ENCODE data around the gene MTAP.

MTAP gene

GRCh38 chr9:21871256-21871975 lies 69.0 kb downstream of the MTAP start:
- DNase-seq: no peak
- Histone ChIP-seq H3K27ac (no peak overlapping the region), H3K9me3 (ENCODE audit: severe bottlenecking) (no peaks in the 10 kb centered on the region), H3K4me3 (ENCODE audit: low read depth, low read length) (no peak overlapping the region), H3K27me3 (ENCODE audit: insufficient read depth, low read depth, severe bottlenecking) (peaks cover 17% of the 10 kb centered on the region), H3K36me3 (no peaks in the 10 kb centered on the region)
- TF ChIP-seq CTCF (IDR thresholded peaks at IDR 0.05; ENCODE audit: low read depth, low read length): no peak

- no peak for TF ChIP-seq CTCF (IDR thresholded peaks at IDR 0.05; ENCODE audit: low read depth, low read length)
- no peak overlapping the region for H3K27ac ChIP-seq
- peaks cover 12% of the 10 kb centered on the region for H3K27me3 ChIP-seq (ENCODE audit: insufficient read depth, low read depth, severe bottlenecking)
- no peak overlapping the region for H3K4me3 ChIP-seq (ENCODE audit: low read depth, low read length)
- no peaks in the 10 kb centered on the region for H3K9me3 ChIP-seq (ENCODE audit: severe bottlenecking)
- DNase-seq: no peak
- no peaks in the 10 kb centered on the region for H3K36me3 ChIP-seq
Measured at GRCh38 chr9:21872696-21873095, 70.3 kb downstream of the MTAP start.

- no peak overlapping the region for H3K27ac ChIP-seq
- no peaks in the 10 kb centered on the region for H3K36me3 ChIP-seq
Measured at GRCh38 chr9:21873540-21874221, 71.2 kb downstream of the MTAP start.

GRCh38 chr9:21875893-21876292 lies 73.5 kb downstream of the MTAP start:
- no peak for DNase-seq
- TF ChIP-seq CTCF (IDR thresholded peaks at IDR 0.05; ENCODE audit: low read depth, low read length): no peak
- H3K9me3 ChIP-seq (ENCODE audit: severe bottlenecking): peaks cover 2% of the 10 kb centered on the region
- H3K27me3 ChIP-seq (ENCODE audit: insufficient read depth, low read depth, severe bottlenecking): peaks cover 12% of the 10 kb centered on the region
- no peak overlapping the region for H3K27ac ChIP-seq
- H3K36me3 ChIP-seq: no peaks in the 10 kb centered on the region
- no peak overlapping the region for H3K4me3 ChIP-seq (ENCODE audit: low read depth, low read length)

More at GRCh38 chr9:21873540-21874221, 71.2 kb downstream of the MTAP start:
- no peak for DNase-seq
- Histone ChIP-seq H3K27me3 (ENCODE audit: insufficient read depth, low read depth, severe bottlenecking) (peaks cover 9% of the 10 kb centered on the region), H3K9me3 (ENCODE audit: severe bottlenecking) (no peaks in the 10 kb centered on the region), H3K4me3 (ENCODE audit: low read depth, low read length) (no peak overlapping the region)
- no peak for TF ChIP-seq CTCF (IDR thresholded peaks at IDR 0.05; ENCODE audit: low read depth, low read length)

- Histone ChIP-seq H3K27me3 (ENCODE audit: insufficient read depth, low read depth, severe bottlenecking) (peaks cover 2% of the 10 kb centered on the region), H3K36me3 (no peaks in the 10 kb centered on the region), H3K27ac (no peak overlapping the region), H3K4me3 (ENCODE audit: low read depth, low read length) (no peak overlapping the region), H3K9me3 (ENCODE audit: severe bottlenecking) (peaks cover 3% of the 10 kb centered on the region)
- no peak for DNase-seq
- no peak for TF ChIP-seq CTCF (IDR thresholded peaks at IDR 0.05; ENCODE audit: low read depth, low read length)
Measured at GRCh38 chr9:21883642-21884041, 81.2 kb downstream of the MTAP start.
